ENCODE data around the gene PSMB5. TPM values are rescaled to one million over a fixed set of nuclear protein-coding genes. Genes with fewer than 3 reads are reported as not detected.
A peak's percentile ranks its signal among the peaks of the same experiment; 100 is the strongest.

The PSMB5 gene
- total RNA-seq, 1 donor from 2014 or later: 123 TPM

GRCh38 chr14:23033801-23034497, 751 bp downstream of the PSMB5 start:
- Mint-ChIP-seq H3K4me1 (peaks cover 19% of the 10 kb centered on the region), H3K27ac (peak overlapping the region; percentile 98), H3K36me3 (peaks cover 16% of the 10 kb centered on the region), H3K4me3 (peak overlapping the region; percentile 96), H3K27me3 (ENCODE audit: low read depth) (no peaks in the 10 kb centered on the region), H3K9me3 (no peaks in the 10 kb centered on the region)
- no peak for DNase-seq (ENCODE audit: low spot score in 2 of 2, unreplicated experiment in 2 of 2)
- TF ChIP-seq, protein P1, sequence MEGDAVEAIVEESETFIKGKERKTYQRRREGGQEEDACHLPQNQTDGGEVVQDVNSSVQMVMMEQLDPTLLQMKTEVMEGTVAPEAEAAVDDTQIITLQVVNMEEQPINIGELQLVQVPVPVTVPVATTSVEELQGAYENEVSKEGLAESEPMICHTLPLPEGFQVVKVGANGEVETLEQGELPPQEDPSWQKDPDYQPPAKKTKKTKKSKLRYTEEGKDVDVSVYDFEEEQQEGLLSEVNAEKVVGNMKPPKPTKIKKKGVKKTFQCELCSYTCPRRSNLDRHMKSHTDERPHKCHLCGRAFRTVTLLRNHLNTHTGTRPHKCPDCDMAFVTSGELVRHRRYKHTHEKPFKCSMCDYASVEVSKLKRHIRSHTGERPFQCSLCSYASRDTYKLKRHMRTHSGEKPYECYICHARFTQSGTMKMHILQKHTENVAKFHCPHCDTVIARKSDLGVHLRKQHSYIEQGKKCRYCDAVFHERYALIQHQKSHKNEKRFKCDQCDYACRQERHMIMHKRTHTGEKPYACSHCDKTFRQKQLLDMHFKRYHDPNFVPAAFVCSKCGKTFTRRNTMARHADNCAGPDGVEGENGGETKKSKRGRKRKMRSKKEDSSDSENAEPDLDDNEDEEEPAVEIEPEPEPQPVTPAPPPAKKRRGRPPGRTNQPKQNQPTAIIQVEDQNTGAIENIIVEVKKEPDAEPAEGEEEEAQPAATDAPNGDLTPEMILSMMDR (IDR thresholded peaks at IDR 0.05; ENCODE audit: unreplicated experiment): no peak

DNA sequence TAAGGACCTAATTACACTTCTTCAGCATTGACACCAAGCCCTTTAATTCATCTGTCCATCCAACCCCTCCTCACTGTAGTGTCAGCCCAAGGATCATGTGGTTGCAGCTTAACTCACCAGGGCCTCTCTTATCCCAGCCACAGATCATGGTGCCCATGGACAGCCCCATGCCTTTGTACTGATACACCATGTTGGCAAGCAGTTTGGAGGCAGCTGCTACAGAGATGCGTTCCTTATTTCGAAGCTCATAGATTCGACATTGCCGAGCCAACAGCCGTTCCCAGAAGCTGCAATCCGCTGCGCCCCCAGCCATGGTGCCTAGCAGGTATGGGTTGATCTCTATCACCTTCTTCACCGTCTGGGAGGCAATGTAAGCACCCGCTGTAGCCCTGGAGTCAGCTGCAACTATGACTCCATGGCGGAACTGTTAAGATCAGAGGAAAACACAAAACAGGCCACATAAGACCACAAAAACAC, 1.4 kb downstream of the PSMB5 start:
- Mint-ChIP-seq H3K27ac (peak overlapping the region; percentile 98), H3K36me3 (peaks cover 20% of the 10 kb centered on the region), H3K4me1 (peaks cover 19% of the 10 kb centered on the region), H3K27me3 (ENCODE audit: low read depth) (no peaks in the 10 kb centered on the region), H3K9me3 (no peaks in the 10 kb centered on the region), H3K4me3 (peak overlapping the region; percentile 96)
- no peak for DNase-seq (ENCODE audit: low spot score in 2 of 2, unreplicated experiment in 2 of 2)
- TF ChIP-seq, protein P1 (IDR thresholded peaks at IDR 0.05; ENCODE audit: unreplicated experiment): no peak

GRCh38 chr14:23030936-23031335, 3.8 kb downstream of the PSMB5 start:
- H3K9me3 Mint-ChIP-seq: no peaks in the 10 kb centered on the region
- no peak for DNase-seq (ENCODE audit: low spot score in 2 of 2, unreplicated experiment in 2 of 2)
- no peak overlapping the region for H3K27ac Mint-ChIP-seq
- H3K4me3 Mint-ChIP-seq: no peak overlapping the region
- H3K36me3 Mint-ChIP-seq: peaks cover 28% of the 10 kb centered on the region
- TF ChIP-seq, protein P1 (IDR thresholded peaks at IDR 0.05; ENCODE audit: unreplicated experiment): no peak
- H3K4me1 Mint-ChIP-seq: peaks cover 19% of the 10 kb centered on the region
- H3K27me3 Mint-ChIP-seq (ENCODE audit: low read depth): no peaks in the 10 kb centered on the region

DNA sequence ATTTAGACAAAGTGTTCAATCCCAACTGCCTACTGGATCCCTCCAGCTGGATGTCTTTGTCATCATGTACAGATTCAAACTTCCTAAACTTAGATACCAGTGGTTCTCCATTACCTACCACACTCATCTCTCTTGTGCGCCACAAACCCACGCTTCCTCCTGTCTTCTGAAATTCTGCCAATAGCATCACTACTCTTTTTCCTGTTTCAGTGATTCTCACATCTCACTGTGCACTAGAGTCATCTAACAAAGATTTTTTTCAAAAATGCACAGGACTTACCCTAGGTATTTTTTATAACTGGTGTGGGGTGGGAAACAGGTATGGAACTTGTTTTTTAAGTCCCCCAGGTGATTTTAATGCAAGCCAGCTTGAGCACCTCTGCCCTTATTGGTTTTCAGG, 5.9 kb downstream of the PSMB5 start:
- Mint-ChIP-seq H3K27me3 (ENCODE audit: low read depth) (no peaks in the 10 kb centered on the region), H3K36me3 (peaks cover 42% of the 10 kb centered on the region)
- TF ChIP-seq, protein P1 (IDR thresholded peaks at IDR 0.05; ENCODE audit: unreplicated experiment): no peak

DNA sequence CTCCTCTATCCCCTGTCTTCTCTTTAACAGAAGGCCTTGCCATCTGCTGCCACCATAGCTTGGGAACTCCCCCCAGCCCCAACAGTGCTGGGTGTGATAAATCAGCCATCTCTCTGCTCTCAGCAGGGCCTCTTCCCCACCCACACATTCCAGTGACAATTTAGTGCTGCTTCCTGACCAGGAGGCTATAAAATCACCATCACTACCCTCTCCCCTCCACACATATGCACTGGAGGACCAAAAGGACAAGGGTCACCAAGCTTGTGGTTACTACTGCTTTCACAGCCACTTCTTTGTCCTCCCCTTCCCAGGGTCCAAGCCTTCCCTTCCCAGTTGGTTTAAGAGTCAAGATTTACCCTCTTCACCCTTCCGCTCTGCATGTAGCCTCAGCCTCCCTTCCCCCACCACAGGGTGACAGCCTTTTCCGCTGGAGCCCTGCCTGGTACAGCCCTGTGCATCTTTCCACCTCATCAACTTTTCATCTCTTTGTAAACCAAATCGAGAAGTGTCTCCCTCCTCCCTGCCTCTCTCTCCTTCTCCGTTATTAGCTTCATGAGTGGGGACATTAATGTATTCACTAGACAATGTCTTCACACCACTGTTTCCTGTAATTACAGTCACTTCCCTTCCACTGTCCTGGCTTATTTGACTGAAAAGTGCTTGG, 9.4 kb downstream of the PSMB5 start:
- H3K4me1 Mint-ChIP-seq: peaks cover 16% of the 10 kb centered on the region
- peak overlapping the region; percentile 18 for H3K27ac Mint-ChIP-seq
- TF ChIP-seq, protein P1 (IDR thresholded peaks at IDR 0.05; ENCODE audit: unreplicated experiment): no peak
- DNase-seq (ENCODE audit: low spot score in 2 of 2, unreplicated experiment in 2 of 2): no peak
- H3K36me3 Mint-ChIP-seq: peaks cover 29% of the 10 kb centered on the region
- H3K27me3 Mint-ChIP-seq (ENCODE audit: low read depth): no peaks in the 10 kb centered on the region
- H3K9me3 Mint-ChIP-seq: no peaks in the 10 kb centered on the region
- no peak overlapping the region for H3K4me3 Mint-ChIP-seq

More for the DNA sequence above, 5.9 kb downstream of the PSMB5 start:
- no peak for DNase-seq (ENCODE audit: low spot score in 2 of 2, unreplicated experiment in 2 of 2)
- Mint-ChIP-seq H3K9me3 (no peaks in the 10 kb centered on the region), H3K4me1 (peaks cover 22% of the 10 kb centered on the region), H3K4me3 (no peak overlapping the region), H3K27ac (no peak overlapping the region)
